ENCODE results near the gene KATNA1. TPM values are rescaled to one million over a fixed set of nuclear protein-coding genes. Genes with fewer than 3 reads are reported as not detected.
A peak's percentile ranks its signal among the peaks of the same experiment; 100 is the strongest.
"Not testable (repeated sequence)": the region's sequence is repeated elsewhere in the genome, so short reads cannot be mapped to it uniquely, and the experiment has no call there.

Gene KATNA1
- total and polyA plus RNA-seq, 4 donors, result 10.5 to 28.1 (median 12.4) TPM

DNA sequence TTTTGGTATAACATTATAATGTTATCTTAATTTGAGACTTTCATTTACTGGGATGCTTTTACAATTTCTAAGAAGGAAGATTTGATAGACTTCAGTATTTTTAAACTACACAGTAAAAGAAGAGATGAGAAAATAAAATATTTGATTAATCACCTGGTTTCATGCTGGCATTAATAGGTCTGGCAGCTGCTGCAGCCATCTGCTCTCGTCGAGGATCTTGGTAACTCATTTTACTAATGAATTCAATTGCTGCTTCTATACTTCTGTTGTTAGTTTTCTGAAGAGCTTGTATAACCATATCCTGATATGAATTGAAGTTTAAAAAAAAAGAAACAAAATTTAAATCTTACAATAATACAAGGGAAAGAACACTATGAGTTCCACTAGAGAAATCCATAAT lies 46.4 kb upstream of the KATNA1 start:
- Histone ChIP-seq H3K9me3 (ENCODE audit: control insufficient read depth in 4 of 4, insufficient read depth in 3 of 4, low read length in 3 of 4) (no peaks in the 10 kb centered on the region), H3K27me3 (ENCODE audit: control insufficient read depth in 3 of 3, insufficient read depth in 3 of 3, low read length in 2 of 3) (no peaks in the 10 kb centered on the region), H3K36me3 (ENCODE audit: control insufficient read depth in 4 of 4, insufficient read depth in 4 of 4, low read length in 4 of 4) (peaks cover 6 to 24% (median 11%) of the 10 kb centered on the region in 4 donors), H3K4me1 (ENCODE audit: control insufficient read depth in 5 of 5, insufficient read depth in 5 of 5, low read length in 5 of 5) (no peaks in the 10 kb centered on the region), H3K9ac (ENCODE audit: insufficient read depth in 1 of 2, low read length in 2 of 2) (no peak overlapping the region), H3K4me3 (no peak overlapping the region), H3K27ac (ENCODE audit: low read depth in 1 of 2, low read length in 1 of 2) (no peak overlapping the region)
- 90 to 92% methylated on average over 2 of the region's 2 CpGs for WGBS, 2 donors
- ATAC-seq (ENCODE audit: insufficient read depth, low FRiP score) (no peak), DNase-seq (no peak)
- TF ChIP-seq, protein P1, sequence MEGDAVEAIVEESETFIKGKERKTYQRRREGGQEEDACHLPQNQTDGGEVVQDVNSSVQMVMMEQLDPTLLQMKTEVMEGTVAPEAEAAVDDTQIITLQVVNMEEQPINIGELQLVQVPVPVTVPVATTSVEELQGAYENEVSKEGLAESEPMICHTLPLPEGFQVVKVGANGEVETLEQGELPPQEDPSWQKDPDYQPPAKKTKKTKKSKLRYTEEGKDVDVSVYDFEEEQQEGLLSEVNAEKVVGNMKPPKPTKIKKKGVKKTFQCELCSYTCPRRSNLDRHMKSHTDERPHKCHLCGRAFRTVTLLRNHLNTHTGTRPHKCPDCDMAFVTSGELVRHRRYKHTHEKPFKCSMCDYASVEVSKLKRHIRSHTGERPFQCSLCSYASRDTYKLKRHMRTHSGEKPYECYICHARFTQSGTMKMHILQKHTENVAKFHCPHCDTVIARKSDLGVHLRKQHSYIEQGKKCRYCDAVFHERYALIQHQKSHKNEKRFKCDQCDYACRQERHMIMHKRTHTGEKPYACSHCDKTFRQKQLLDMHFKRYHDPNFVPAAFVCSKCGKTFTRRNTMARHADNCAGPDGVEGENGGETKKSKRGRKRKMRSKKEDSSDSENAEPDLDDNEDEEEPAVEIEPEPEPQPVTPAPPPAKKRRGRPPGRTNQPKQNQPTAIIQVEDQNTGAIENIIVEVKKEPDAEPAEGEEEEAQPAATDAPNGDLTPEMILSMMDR (IDR thresholded peaks at IDR 0.05; ENCODE audit: control extremely low read depth, extremely low read depth), result no peak

DNA sequence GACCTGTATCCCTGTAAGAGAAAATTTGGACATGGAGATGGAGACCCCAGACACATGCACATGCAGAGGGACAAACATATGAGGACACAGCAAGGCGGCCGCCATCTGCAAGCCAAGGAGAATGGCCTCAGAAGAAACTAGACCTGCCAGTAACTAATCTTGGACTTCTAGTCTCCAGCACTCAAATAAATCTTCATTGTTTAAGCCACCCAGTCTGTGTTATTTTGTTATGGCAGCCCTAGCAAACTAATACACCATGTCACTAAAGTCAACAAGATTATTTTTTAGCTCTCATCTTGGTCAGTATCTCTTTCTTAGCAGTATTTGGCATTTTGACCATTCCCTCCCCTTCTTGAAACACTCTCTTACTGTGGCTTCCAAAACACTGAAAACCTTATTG lies 42.7 kb upstream of the KATNA1 start:
- H3K9ac ChIP-seq (ENCODE audit: insufficient read depth in 1 of 2, low read length in 2 of 2), result no peak overlapping the region
- ATAC-seq (ENCODE audit: insufficient read depth, low FRiP score) (no peak), DNase-seq (no peak)
- H3K4me1 ChIP-seq (ENCODE audit: control insufficient read depth in 5 of 5, insufficient read depth in 5 of 5, low read length in 5 of 5), result no peaks in the 10 kb centered on the region
- no peak overlapping the region for H3K27ac ChIP-seq (ENCODE audit: low read depth in 1 of 2, low read length in 1 of 2)
- no peaks in the 10 kb centered on the region for H3K27me3 ChIP-seq (ENCODE audit: control insufficient read depth in 3 of 3, insufficient read depth in 3 of 3, low read length in 2 of 3)
- H3K4me3 ChIP-seq, result no peak overlapping the region
- WGBS, 2 donors, result 96 to 99% methylated on average over 2 of the region's 2 CpGs
- H3K36me3 ChIP-seq (ENCODE audit: control insufficient read depth in 4 of 4, insufficient read depth in 4 of 4, low read length in 4 of 4), result peaks cover 5 to 22% (median 10%) of the 10 kb centered on the region in 4 donors
- no peaks in the 10 kb centered on the region for H3K9me3 ChIP-seq (ENCODE audit: control insufficient read depth in 4 of 4, insufficient read depth in 3 of 4, low read length in 3 of 4)
- TF ChIP-seq, protein P1 (IDR thresholded peaks at IDR 0.05; ENCODE audit: control extremely low read depth, extremely low read depth), result no peak

DNA sequence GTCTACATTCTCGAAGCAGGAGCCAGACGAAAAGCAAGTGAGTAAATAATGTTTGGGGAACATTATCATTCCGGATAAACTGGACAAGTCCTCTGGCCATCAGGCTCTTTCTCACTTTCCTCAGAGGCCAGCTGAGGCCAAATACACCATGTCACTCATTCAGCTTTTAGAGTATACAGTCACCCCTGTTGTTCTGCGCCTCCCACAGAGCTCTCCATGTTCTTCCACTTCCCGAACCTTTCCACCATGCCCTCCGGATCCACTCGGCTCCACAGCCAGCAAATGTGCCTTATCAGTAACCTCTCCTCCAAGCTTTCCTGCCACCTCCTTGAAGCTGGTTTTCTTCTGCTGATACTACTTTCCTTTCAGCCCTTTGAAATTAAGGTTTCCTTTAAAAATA lies 37.7 kb upstream of the KATNA1 start:
- ATAC-seq (ENCODE audit: insufficient read depth, low FRiP score) (no peak), DNase-seq (no peak)
- no peaks in the 10 kb centered on the region for H3K4me1 ChIP-seq (ENCODE audit: control insufficient read depth in 5 of 5, insufficient read depth in 5 of 5, low read length in 5 of 5)
- 76 to 91% methylated on average over 7 of the region's 7 CpGs for WGBS, 2 donors
- H3K27ac ChIP-seq (ENCODE audit: low read depth in 1 of 2, low read length in 1 of 2), result no peak overlapping the region
- H3K9me3 ChIP-seq (ENCODE audit: control insufficient read depth in 4 of 4, insufficient read depth in 3 of 4, low read length in 3 of 4), result no peaks in the 10 kb centered on the region
- H3K27me3 ChIP-seq (ENCODE audit: control insufficient read depth in 3 of 3, insufficient read depth in 3 of 3, low read length in 2 of 3), result no peaks in the 10 kb centered on the region
- no peak overlapping the region for H3K4me3 ChIP-seq
- H3K9ac ChIP-seq (ENCODE audit: insufficient read depth in 1 of 2, low read length in 2 of 2), result no peak overlapping the region
- TF ChIP-seq, protein P1 (IDR thresholded peaks at IDR 0.05; ENCODE audit: control extremely low read depth, extremely low read depth), result no peak
- peaks cover 9 to 22% (median 16%) of the 10 kb centered on the region in 4 donors for H3K36me3 ChIP-seq (ENCODE audit: control insufficient read depth in 4 of 4, insufficient read depth in 4 of 4, low read length in 4 of 4)

DNA sequence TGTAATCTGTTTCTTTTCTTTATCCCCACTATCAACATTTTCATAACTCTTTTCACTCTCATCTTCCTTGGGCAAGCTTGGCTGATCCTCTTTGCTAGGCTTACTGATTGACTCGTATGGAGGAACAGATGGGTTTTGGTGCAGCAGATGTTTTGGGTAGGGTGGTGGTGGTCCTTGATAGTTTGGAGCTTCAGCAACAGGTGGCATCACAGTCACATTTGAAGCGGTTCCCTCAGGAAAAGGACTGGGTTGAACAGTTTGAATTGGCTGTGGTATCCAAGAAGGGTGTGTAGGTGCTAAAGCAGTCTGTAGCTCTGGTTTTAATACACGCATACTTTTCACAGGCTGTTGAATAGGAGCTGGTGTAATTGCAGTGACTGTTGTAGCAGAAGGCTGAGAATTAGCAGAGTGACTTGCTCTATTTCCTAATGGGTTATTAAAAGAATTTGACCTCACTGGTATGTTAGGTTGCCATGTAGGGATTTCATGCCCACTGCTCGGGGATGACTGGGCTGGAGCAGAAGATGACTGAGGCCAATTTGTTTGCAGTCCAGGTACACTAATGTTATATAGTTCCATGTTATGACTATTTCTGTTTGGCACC lies 34.8 kb upstream of the KATNA1 start:
- Histone ChIP-seq H3K9me3 (ENCODE audit: control insufficient read depth in 4 of 4, insufficient read depth in 3 of 4, low read length in 3 of 4) (no peaks in the 10 kb centered on the region), H3K36me3 (ENCODE audit: control insufficient read depth in 4 of 4, insufficient read depth in 4 of 4, low read length in 4 of 4) (peaks cover 5 to 18% (median 14%) of the 10 kb centered on the region in 4 donors), H3K27me3 (ENCODE audit: control insufficient read depth in 3 of 3, insufficient read depth in 3 of 3, low read length in 2 of 3) (no peaks in the 10 kb centered on the region), H3K9ac (ENCODE audit: insufficient read depth in 1 of 2, low read length in 2 of 2) (no peak overlapping the region), H3K27ac (ENCODE audit: low read depth in 1 of 2, low read length in 1 of 2) (peak overlapping the region in 1 of 2 donors; percentile 74), H3K4me3 (no peak overlapping the region), H3K4me1 (ENCODE audit: control insufficient read depth in 5 of 5, insufficient read depth in 5 of 5, low read length in 5 of 5) (no peaks in the 10 kb centered on the region)
- 97% methylated on average over 4 of the region's 4 CpGs for WGBS, 2 donors
- no peak for ATAC-seq (ENCODE audit: insufficient read depth, low FRiP score)
- TF ChIP-seq, protein P1 (IDR thresholded peaks at IDR 0.05; ENCODE audit: control extremely low read depth, extremely low read depth), result no peak
- no peak for DNase-seq

DNA sequence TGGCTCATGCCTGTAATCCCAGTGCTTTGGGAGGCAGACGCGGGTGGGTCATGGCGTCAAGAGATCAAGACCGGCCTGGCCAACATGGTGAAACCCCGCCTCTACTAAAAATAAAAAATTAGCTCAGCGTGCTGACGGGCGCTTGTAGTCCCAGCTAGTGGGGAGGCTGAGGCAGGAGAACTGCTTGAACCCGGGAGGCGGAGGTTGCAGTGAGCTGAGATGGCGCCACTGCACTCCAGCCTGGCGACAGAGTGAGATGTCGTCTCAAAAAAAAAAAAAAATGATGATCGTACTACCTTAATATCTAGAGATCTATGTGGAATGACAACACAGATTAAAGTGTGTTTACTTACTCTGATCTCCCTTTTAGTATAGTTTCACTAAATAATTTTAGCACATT lies 33.3 kb upstream of the KATNA1 start:
- H3K27me3 ChIP-seq (ENCODE audit: control insufficient read depth in 3 of 3, insufficient read depth in 3 of 3, low read length in 2 of 3); ATAC-seq (ENCODE audit: insufficient read depth, low FRiP score); H3K9me3 ChIP-seq (ENCODE audit: control insufficient read depth in 4 of 4, insufficient read depth in 3 of 4, low read length in 3 of 4); H3K27ac ChIP-seq (ENCODE audit: low read depth in 1 of 2, low read length in 1 of 2); H3K4me1 ChIP-seq (ENCODE audit: control insufficient read depth in 5 of 5, insufficient read depth in 5 of 5, low read length in 5 of 5); DNase-seq; H3K4me3 ChIP-seq; H3K9ac ChIP-seq (ENCODE audit: insufficient read depth in 1 of 2, low read length in 2 of 2): not testable (repeated sequence)
- H3K36me3 ChIP-seq (ENCODE audit: control insufficient read depth in 4 of 4, insufficient read depth in 4 of 4, low read length in 4 of 4), result peaks cover 6 to 22% (median 17%) of the 10 kb centered on the region in 4 donors
- 99% methylated on average over 14 of the region's 14 CpGs for whole genome bisulfite sequencing, 2 donors

Measured in lung (tissue), 12 donors.